Articular chondrocyte of knee joint (primary cell): ENCODE data around the gene ATOH1. TPM values are rescaled to one million over a fixed set of nuclear protein-coding genes. Genes with fewer than 3 reads are reported as not detected.

ENCODE experiments used
- small RNA-seq: library from RNA; depleted of rRNA; stranded (forward); fragments of <200 nt; gene quantifications from one replicate; pipeline ENCODE3, GENCODE V24; 2012
- total RNA-seq: library from RNA; depleted of rRNA; stranded (reverse); fragments of >200 nt; gene quantifications from 2 replicates; pipeline ENCODE4 v1.2.3, GENCODE V29; 2012

The ATOH1 gene, protein sequence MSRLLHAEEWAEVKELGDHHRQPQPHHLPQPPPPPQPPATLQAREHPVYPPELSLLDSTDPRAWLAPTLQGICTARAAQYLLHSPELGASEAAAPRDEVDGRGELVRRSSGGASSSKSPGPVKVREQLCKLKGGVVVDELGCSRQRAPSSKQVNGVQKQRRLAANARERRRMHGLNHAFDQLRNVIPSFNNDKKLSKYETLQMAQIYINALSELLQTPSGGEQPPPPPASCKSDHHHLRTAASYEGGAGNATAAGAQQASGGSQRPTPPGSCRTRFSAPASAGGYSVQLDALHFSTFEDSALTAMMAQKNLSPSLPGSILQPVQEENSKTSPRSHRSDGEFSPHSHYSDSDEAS
- not detected in 2 replicates for total RNA-seq

DNA sequence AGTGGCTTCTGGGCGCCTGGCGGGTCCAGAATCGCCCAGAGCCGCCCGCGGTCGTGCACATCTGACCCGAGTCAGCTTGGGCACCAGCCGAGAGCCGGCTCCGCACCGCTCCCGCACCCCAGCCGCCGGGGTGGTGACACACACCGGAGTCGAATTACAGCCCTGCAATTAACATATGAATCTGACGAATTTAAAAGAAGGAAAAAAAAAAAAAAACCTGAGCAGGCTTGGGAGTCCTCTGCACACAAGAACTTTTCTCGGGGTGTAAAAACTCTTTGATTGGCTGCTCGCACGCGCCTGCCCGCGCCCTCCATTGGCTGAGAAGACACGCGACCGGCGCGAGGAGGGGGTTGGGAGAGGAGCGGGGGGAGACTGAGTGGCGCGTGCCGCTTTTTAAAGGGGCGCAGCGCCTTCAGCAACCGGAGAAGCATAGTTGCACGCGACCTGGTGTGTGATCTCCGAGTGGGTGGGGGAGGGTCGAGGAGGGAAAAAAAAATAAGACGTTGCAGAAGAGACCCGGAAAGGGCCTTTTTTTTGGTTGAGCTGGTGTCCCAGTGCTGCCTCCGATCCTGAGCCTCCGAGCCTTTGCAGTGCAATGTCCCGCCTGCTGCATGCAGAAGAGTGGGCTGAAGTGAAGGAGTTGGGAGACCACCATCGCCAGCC, at the start of gene ATOH1:
Gene ATOH1 (plus strand): TSS at position 422 of the 663 bp plus-strand sequence. CDS start 174 bp downstream, at position 596.

Small RNAs within 50 kb of the gene (small RNA-seq; reads per million reads assigned to genes)
- not detected for gene RNA5SP164
